Liver (tissue), 3 donors: ENCODE measurements around the gene ANKMY1.

Experiments
- FOXA2 ChIP-seq: IDR thresholded peaks from 2 replicates; pipeline ENCODE4 v1.6.1; 2016; ENCODE audit warnings: antibody characterized with exemption
- GABPA ChIP-seq, 2 donors: IDR thresholded peaks in 1 of 2; conservative IDR thresholded peaks in 1 of 2; 2 replicates each; pipeline ENCODE4 v1.6.1; 2016; ENCODE audit warnings: antibody characterized with exemption in 2 of 2, mild to moderate bottlenecking in 1 of 2, moderate library complexity in 1 of 2
- RAD21 ChIP-seq, 2 donors: IDR thresholded peaks; 2 replicates each; pipeline ENCODE4 v1.6.1; 2016; ENCODE audit warnings: antibody characterized with exemption in 2 of 2, mild to moderate bottlenecking in 2 of 2
- RXRA ChIP-seq, 2 donors: IDR thresholded peaks; 2 replicates each; pipeline ENCODE4 v1.6.1; 2017 to 2018; ENCODE audit warnings: antibody characterized with exemption in 2 of 2, mild to moderate bottlenecking in 1 of 2
- TAF1 ChIP-seq: conservative IDR thresholded peaks from 2 replicates; pipeline ENCODE4 v1.6.1; 2016; ENCODE audit warnings: antibody characterized with exemption, mild to moderate bottlenecking
- YY1 ChIP-seq: IDR thresholded peaks from 2 replicates; pipeline ENCODE4 v1.6.1; 2016; ENCODE audit warnings: antibody characterized with exemption, mild to moderate bottlenecking
- TF ChIP-seq, protein P1 (sequence below): fragments of 150-350 bp; IDR thresholded peaks from 2 replicates; pipeline ENCODE4 v1.5.1; 2017; ENCODE audit warnings: improper control_type of control experiment, low read depth, low read length; ENCODE audit not compliant: missing input control
- TF ChIP-seq, protein P2 (sequence below): IDR thresholded peaks from 2 replicates; pipeline ENCODE4 v1.6.1; 2016; ENCODE audit warnings: antibody characterized with exemption
- donor health status: healthy.
- donor health status: healthy.

GRCh38 chr2:240527153-240527750 lies 30.5 kb downstream of the ANKMY1 start:
- TF ChIP-seq GABPA (IDR thresholded peaks at IDR 0.05 in 1 of 2, conservative IDR thresholded peaks at IDR 0.05 in 1 of 2), result no peak
- TF ChIP-seq RAD21 (IDR thresholded peaks at IDR 0.05), result no peak
- TF ChIP-seq, protein P1, sequence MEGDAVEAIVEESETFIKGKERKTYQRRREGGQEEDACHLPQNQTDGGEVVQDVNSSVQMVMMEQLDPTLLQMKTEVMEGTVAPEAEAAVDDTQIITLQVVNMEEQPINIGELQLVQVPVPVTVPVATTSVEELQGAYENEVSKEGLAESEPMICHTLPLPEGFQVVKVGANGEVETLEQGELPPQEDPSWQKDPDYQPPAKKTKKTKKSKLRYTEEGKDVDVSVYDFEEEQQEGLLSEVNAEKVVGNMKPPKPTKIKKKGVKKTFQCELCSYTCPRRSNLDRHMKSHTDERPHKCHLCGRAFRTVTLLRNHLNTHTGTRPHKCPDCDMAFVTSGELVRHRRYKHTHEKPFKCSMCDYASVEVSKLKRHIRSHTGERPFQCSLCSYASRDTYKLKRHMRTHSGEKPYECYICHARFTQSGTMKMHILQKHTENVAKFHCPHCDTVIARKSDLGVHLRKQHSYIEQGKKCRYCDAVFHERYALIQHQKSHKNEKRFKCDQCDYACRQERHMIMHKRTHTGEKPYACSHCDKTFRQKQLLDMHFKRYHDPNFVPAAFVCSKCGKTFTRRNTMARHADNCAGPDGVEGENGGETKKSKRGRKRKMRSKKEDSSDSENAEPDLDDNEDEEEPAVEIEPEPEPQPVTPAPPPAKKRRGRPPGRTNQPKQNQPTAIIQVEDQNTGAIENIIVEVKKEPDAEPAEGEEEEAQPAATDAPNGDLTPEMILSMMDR, result no peak
- no peak for TF ChIP-seq TAF1
- no peak for TF ChIP-seq RXRA (IDR thresholded peaks at IDR 0.05)
- TF ChIP-seq FOXA2, result no peak
- TF ChIP-seq, protein P2, sequence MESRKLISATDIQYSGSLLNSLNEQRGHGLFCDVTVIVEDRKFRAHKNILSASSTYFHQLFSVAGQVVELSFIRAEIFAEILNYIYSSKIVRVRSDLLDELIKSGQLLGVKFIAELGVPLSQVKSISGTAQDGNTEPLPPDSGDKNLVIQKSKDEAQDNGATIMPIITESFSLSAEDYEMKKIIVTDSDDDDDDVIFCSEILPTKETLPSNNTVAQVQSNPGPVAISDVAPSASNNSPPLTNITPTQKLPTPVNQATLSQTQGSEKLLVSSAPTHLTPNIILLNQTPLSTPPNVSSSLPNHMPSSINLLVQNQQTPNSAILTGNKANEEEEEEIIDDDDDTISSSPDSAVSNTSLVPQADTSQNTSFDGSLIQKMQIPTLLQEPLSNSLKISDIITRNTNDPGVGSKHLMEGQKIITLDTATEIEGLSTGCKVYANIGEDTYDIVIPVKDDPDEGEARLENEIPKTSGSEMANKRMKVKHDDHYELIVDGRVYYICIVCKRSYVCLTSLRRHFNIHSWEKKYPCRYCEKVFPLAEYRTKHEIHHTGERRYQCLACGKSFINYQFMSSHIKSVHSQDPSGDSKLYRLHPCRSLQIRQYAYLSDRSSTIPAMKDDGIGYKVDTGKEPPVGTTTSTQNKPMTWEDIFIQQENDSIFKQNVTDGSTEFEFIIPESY, result no peak
- no peak for TF ChIP-seq YY1
